Measurements from ENCODE around the gene KIRREL1.

DNA sequence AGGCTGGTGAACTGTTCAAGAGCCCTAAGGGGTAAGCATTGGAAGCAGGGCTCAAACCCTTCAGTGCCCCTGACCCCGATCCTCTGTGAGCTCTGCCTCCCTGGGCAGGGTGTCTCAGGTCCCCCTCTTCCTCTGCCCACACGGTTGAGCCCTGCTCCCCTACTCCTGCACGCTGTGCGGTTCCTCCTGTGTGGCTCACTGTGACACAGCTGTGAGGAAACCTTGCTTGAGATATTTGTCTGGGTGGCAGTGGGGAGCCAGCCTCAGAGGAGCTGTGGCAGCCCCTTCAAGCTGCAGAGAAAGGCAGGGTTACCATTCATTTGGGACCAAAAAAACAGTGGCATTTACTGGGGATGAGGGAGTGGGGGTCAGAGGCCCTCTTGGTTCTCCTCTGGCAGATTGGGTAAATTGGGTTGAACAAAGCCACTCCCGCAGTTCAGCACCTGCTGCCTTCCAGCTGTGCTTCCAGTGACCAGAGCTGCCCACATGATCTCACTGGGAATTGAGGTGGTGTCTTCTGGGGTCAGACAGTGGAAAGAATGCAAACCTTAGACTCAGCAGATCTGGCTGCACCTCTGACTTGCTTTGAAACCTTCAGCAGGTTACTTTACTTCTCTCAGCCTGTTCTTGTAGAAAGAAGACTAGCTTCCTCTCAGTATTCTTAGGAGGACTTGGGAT, 126.7 kb downstream of the KIRREL1 start:
- TF ChIP-seq, protein P1, sequence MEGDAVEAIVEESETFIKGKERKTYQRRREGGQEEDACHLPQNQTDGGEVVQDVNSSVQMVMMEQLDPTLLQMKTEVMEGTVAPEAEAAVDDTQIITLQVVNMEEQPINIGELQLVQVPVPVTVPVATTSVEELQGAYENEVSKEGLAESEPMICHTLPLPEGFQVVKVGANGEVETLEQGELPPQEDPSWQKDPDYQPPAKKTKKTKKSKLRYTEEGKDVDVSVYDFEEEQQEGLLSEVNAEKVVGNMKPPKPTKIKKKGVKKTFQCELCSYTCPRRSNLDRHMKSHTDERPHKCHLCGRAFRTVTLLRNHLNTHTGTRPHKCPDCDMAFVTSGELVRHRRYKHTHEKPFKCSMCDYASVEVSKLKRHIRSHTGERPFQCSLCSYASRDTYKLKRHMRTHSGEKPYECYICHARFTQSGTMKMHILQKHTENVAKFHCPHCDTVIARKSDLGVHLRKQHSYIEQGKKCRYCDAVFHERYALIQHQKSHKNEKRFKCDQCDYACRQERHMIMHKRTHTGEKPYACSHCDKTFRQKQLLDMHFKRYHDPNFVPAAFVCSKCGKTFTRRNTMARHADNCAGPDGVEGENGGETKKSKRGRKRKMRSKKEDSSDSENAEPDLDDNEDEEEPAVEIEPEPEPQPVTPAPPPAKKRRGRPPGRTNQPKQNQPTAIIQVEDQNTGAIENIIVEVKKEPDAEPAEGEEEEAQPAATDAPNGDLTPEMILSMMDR (conservative IDR thresholded peaks at IDR 0.05), result no peak
- TF ChIP-seq EZH2 (IDR thresholded peaks at IDR 0.05; ENCODE audit: low read depth), result no peak

Data from PC-9 (cell line).